Stimulated activated CD4-positive, alpha-beta T cell treated with anti-CD3 and anti-CD28 coated beads, Interleukin-15, amount 100 ng/mL, for 1 hour (primary cell): ENCODE data around the gene BBS9.

ENCODE experiments used
- DNase-seq, 2 donors: peaks; one replicate each; pipeline ENCODE4 v3.0.0-alpha.2; 2020; ENCODE audit warnings: low read depth in 1 of 2, low spot score in 1 of 2

The BBS9 gene

GRCh38 chr7:33636359-33636758 is 507.0 kb downstream of the BBS9 start:
- no peak for DNase-seq

DNA sequence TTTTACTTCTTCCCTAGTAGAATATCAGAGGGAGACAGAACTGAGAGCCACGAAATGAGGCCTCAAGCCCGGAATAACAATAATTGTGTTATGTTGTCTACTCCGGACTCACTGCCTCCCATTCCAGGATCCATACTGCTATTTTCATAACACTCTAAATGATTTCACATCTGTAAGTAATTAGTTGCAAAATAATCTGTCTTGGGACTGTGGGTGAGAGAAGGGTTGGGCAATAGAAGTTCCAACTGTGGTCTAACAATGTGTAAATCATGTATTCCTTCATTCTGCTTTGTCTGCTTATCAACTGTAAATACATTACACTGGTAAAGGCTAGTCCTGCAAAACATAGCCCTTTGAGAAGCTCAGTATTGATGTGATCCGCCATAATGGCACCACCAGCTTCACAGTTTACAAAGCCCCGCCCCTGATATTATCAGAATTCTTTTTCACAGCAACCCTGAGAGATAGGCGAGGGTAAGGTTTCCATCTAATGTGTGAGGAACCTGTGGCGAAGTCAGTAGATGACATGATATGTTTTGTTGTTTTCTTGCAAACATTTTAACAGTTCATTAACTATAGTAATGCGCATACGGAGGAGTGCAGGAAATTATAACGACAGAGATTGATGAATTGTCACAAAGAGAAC is 510.3 kb downstream of the BBS9 start:
- no peak for DNase-seq

DNA sequence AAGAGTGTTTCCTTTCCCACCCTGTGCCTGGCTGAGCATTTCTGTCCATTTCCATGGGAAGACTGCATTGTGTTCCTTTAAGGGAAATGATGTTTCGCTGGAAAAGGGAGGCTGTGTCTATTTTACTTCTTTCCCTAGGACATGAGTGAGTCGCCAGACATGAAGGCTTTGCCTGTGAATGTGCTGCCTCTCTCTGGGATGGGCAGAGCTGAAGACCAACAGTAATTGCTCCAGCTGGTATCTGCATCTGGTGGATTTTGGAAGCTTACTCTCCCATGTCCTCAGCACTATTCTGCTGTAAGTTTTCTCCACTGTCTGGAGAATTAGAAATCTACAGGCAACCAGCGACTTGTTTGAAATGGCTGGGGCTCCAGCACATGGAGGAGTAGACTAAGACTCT is 511.4 kb downstream of the BBS9 start:
- no peak for DNase-seq

DNA sequence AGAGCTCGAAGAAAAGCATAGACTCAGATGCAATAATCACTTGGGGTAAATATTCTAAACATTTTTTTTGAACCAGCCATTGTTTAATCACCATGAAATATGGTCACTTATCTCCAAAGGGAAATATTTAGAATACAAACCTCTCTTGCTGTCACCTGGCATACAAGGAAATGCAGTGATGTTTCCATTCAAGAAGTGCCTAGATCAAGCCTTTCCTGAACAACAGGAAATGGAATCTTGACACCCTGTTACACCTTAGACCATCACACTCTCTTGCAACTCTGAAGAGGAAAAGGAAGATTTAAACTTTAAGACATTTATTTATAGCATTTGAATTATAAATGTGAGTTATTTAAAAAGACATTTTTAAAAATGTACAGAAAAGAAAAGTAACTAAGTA is 512.9 kb downstream of the BBS9 start:
- no peak for DNase-seq

DNA sequence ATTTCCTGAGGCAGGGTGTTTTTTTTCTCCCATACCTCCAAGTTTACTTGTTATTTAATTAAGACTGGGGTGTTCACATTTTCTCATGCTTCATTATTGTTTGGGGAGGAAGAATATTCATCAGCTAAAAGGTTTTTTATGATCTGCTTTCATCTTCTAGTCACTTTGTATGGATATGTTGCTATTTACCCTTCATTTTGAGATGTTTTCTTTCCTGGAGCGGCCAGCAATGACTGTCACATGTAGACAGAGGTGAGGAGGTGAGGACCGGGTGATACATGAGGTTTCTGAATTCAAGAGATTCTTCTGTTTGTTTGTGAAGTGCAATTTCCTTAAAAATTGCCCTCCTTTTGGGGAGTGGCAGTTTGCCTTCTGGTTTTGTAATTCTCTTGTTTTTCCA is 514.2 kb downstream of the BBS9 start:
- no peak for DNase-seq

DNA sequence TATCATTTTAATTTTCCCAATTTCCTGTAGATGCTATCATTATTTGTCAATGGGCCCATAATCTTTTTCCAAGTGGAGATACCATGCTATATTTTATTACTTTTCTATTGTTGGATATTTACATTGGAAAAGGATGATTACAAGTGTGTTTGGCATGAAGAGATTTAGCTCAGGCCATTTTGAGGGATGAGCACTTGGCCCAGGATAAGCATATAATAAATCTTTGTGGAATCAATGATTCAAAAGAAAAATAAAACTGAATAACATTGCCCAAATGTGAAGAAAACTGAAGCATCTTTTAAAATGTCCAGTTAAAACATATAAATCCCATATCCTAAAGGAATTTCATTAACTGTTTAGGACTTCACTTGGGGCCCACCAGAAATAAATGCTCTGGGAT is 515.1 kb downstream of the BBS9 start:
- no peak for DNase-seq

DNA sequence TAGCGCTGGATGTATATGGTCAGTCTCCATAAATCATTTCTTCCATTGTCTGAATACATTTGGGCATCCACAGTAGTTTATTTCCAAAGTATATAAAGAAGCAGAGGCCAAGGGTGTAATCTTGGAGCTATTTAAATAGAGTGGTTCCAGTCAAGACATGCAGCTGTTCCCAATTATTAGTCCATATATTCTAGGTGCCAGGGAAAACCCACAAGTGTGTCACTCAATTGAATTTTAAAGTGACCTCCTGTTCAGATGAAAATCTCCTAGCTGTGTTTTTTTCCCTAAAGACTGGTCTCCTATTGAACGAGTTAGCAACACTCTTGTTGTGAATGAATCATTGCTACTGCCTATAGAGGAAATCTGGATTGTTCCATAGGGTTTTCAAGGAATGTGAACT is 515.7 kb downstream of the BBS9 start:
- no peak for DNase-seq

DNA sequence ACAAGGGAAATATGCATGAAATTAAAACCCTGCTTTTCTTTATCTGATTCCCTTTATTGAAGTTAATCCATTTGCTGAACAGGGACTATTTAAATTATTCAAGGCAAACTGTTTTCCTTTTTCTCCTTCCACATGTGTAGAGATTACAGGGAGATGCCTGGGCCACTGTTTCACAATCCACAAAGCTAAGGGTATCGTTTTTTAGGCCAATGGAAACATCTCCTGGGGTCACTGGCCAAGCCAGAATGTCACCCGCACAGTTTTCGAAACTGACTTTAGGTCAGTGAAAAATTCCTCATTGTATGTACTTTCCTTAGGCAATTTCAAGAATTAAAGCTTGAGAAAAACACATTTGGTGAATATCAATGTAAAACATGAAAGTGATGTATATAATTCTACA is 516.8 kb downstream of the BBS9 start:
- DNase-seq = no peak

- no peak for DNase-seq
Observed at GRCh38 chr7:33646891-33647391, 517.6 kb downstream of the BBS9 start.

- no peak for DNase-seq
Observed at GRCh38 chr7:33649476-33650441, 520.4 kb downstream of the BBS9 start.

DNA sequence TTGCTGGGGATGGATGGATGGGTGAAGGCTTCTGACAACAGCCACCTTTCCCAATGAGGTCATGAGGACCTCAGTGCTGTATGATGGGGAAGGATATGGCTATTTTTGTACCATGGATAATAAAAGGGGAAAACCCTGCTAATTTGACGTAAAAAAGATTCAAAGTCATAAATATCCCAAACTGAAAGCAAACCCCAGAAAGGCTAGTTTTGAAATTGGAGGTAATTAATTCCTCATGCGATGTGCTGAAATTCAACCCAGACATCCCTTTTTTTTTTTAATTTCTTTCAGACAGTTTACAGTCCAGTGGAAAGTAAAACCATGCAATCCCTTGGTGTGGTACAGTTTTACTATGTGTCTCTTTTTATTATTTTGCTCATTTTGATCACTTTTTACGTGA is 521.5 kb downstream of the BBS9 start:
- DNase-seq = no peak

GRCh38 chr7:33651998-33652515 is 522.7 kb downstream of the BBS9 start:
- DNase-seq = no peak

GRCh38 chr7:33654676-33655075 is 525.3 kb downstream of the BBS9 start:
- DNase-seq = no peak
